ENCODE measurements around the gene CALHM1.

- TF ChIP-seq CTCF (IDR thresholded peaks at IDR 0.05 in 8 of 11, conservative IDR thresholded peaks at IDR 0.05 in 3 of 11) (no peak), POLR2A (IDR thresholded peaks at IDR 0.05) (no peak), POLR2AphosphoS5 (IDR thresholded peaks at IDR 0.05) (no peak)
Observed at GRCh38 chr10:103441206-103441605, 17.5 kb downstream of the CALHM1 start.

Measured in spleen (tissue), 7 donors.